ENCODE results near the gene MAP2K5.

Gene MAP2K5

DNA sequence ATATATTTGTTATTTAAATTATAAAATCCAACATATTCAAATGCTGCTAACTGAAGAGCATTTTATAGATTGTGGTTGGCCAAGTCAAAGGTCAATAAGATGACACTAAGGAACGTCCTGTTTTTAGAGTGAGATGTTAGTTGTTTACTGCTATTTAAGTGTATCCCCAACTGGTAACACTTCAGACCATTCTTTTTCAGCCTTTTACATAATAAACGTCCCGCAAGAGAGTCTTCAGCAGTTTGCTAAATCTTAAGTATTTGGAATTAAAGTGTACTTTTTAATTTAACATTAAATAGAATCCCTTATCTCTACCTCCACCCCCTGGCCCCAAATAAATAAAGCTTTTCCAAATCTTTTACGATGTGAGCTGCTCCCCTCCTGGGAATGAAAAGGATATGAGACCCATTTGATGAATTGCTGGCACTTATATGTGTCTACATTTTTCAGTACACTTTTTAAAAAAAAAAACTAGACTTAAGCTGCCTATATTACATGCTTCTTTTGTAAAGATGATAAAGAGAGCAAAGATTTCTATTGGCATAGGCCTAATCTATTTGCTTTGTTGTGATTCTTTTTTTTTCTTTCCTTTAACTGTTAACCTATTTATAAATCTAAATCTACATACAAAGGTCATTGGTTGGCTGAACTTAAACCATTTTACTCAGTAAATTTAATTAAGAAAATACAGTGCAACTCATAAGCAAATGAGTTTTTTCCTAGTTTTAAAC lies 181.0 kb downstream of the MAP2K5 start:
- DNase-seq (ENCODE audit: low read depth), result no peak

DNA sequence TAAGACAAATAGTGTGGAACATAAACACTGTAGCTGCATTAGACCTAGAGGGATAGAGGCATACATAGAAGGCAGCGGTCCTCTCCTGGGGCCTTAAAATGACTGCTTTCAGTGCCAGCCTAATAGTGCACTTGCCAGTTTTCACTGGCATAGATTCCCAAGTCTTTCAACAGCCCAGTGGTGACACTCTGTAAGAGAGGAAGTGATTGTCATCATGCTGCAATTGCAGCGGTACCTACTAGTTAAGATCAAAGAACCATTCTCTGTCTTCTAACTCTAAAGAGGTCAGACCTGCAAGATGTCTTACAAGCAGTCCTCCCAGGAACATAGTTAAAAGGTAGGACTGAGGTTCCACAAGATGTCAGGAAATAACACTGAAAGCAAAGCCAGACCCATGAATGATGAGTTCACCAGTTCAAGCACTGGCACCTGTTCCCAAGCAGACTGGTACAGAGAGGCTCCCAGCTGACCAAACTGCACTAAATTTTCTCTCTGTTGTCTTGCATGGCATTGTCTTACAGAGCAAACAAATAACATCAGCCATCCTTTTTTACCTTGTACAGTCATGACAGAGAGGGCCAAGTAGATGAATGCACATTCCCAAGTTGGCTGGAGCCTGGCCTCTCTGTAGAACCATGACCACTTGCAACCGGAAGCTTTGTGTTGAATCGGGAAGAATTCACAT lies 182.3 kb downstream of the MAP2K5 start:
- no peak for DNase-seq (ENCODE audit: low read depth)

DNA sequence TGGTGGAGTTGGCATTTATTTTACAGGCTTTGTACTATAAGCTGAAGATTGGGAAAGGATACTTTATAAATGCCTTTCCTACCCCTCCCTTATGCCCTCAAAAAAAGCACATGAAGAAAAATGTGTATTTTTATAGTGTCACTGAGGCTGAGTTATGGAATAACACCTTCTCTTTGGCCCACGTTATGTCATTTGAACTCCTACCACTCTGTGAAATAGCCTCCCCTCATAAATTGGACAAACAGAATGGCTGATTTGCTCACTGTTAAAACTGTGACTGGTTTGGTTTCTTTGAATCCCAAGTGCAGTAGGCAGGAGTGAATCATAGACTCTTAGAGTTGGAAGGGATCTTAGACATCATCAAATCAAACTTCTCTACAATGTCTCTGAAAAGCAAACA lies 187.6 kb downstream of the MAP2K5 start:
- DNase-seq (ENCODE audit: low read depth), result no peak

DNA sequence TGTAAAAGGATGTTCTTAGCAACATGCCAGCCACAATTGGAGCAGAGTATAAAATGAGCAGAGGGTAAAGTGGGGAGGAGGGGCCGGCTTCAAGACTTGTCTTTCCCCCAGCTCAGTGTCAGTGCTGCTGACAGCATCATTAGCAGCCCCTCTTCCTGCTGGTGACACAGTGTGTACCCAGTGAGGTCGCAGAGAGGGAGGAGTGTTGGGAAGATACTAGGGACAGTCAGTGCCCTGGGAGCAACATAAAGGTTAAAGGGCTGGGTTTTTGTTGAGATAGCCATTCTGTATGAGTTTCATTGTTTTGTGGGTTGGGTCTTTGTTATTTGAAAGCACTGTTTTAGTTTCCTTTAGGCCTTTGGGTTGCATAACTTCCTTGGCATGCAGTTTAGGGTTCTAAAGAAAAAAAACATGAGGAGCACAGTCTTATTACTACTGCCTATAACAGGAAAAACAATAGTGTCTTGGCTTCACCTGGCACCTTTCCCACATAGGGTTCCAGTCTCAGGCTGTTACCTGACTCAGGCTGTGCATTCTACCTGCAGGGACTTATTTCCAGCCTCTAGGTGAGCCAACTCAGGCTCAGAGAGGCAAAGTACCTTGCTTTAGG lies 188.7 kb downstream of the MAP2K5 start:
- DNase-seq (ENCODE audit: low read depth), result no peak

DNA sequence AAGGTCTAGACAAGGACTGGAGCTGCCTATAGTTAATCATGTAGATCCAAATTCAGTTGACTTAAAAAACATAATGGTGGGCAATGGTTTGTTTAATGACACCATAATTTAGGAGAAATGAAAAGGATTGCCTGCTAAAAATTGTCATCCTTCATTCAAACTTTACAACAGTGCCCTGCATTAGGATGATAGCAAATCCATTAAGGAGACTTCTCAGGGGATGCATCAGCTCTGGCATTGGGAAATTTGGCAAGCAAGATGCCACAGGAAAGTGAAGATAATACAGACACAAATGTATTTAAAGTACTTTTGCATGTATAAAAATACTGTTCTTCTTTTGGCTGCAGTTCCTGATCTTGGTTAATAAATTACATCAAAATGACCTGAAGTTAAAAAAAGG lies 189.7 kb downstream of the MAP2K5 start:
- no peak for DNase-seq (ENCODE audit: low read depth)

DNA sequence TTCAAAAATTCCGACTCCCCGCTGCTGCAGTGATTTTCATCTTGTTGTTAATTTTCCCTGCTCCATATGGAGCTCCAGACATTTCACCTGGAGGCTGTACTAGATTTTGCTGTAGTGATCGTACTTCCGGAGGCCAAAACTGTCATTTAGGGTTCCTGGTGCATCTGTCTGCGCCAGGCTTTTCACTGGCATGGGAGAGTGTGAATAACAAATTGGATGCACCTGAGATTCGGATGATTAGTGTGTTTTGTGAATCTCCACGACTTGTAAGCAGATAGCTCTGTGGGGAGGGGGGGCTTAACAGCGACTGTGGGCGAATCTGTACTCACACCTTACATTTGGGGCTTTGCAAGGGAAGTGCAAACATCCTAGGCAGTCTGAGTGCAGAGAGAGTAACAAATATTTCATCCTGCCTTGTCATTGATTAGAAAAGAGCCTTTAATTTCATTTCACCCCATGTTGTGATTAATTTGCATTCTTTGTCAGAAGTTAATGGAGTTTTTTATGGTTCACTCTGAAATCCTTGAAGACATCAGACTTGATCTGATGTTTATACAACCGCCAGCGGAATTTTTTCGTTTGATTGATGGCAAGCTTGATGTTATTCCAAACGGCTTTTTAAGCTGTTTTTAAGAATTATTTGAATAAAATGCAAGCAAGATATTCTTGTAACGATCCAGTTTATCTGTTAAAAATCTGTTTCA lies 190.3 kb downstream of the MAP2K5 start:
- no peak for DNase-seq (ENCODE audit: low read depth)

DNA sequence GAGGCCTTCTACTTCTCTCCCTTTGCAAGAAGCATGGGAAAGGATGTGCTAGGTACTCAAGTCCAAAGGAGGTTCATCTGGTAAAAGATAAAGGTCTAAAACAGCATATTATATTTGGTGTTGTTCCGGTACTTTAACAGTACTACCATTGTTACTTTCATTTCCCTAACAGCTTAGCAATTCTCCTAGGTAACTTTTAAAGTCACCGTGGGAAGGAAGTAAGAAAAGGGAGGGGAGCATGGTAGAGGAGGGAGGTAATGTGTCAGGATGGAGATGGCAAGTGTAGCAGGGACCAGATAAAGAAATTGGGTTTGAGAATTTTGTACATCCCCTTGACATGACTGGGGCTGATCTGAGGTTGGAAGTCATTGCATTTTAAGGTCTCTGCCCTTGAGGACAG lies 193.4 kb downstream of the MAP2K5 start:
- no peak for DNase-seq (ENCODE audit: low read depth)

DNA sequence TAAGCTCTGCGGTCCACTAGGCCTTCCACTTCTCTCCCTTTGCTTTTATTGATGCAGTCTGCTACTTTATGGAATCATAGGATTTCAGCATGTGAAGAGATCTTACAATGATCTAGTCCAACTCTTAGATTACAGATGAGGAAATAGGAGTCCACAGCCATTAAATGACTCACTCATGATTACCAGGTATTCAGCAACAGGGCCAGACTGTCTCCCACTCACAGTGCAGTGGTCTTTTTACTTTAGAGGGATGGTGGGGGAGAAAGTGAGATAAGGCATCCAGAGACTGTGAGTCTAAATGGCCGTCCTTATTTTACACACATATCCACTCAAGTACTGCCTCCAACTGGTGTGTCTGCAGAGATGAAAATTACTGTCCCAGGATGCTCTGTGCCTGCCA lies 194.3 kb downstream of the MAP2K5 start:
- no peak for DNase-seq (ENCODE audit: low read depth)

DNA sequence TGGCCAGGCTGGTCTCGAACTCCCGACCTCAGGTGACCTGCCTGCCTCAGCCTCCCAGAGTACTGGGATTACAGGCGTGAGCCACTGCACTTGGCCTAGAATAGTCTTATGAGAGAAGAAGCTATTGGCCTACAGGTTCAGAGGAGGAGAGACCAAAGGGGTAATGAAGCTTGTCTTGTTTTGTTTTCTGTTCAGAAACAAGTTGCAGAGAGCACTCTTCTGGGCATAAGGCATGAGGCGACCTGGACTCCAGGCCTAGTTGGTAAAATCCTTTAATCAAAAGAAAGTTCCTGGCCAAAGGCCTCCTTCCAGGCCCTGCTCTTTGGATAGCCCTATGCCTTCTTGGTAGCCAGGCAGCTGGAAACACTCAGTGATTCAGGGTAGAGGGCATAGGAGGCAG lies 195.6 kb downstream of the MAP2K5 start:
- no peak for DNase-seq (ENCODE audit: low read depth)

DNA sequence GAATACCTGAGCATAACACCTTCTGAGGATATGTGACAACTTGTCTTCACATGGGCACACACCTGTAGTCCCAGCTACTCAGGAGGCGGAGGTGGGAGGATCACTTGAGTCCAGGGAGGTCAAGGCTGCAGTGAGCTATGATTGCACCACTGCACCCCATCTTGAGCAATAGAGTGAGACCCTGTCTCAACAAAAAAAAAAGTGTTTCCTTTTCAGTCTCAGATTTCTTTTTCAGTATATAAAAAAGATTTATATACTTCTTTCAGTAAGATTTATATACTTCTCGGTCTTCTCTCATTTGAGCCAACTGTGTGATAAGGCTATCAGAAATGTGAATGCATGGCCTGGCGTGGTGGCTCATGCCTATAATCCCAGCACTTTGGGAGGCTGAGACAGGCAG lies 197.9 kb downstream of the MAP2K5 start:
- DNase-seq (ENCODE audit: low read depth), result no peak

DNA sequence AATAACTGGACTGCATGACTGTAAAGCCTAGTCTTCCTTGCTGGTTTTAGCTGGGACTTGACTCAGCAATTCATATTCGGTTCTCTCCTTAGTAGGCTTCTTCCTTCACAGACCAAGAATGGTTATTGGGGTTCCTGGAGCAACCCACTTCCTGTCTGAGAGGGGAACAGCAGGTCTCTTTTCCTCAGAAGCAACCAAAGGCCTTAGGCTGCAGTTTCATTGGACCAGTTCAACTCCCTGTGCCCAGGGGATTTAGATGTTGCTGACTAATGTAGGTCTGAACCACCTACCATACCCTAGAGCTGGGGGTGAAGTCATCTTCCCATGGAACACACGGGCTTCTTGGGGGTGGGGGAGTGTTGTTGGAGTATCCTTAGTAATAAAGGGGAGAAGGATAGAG lies 198.8 kb downstream of the MAP2K5 start:
- no peak for DNase-seq (ENCODE audit: low read depth)

DNA sequence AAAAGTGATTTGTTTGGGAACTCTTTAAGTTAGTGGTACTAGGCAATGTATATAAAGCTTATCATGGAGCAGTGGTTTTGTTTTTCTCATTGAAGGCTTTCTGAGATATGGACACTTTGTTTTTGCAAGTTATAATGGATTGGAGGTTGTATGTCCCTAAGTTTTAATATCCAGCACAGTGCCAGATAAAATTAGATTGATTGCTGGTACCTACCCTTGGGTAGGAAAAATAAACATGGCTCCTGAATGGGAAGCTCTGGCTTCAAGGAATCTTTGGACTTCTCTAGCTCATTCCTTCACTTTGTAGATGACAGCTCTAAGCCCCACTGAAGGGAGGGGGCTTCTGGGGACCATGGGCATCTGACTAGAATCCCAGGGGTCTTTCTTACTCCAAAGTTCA lies 201.1 kb downstream of the MAP2K5 start:
- no peak for DNase-seq (ENCODE audit: low read depth)

DNA sequence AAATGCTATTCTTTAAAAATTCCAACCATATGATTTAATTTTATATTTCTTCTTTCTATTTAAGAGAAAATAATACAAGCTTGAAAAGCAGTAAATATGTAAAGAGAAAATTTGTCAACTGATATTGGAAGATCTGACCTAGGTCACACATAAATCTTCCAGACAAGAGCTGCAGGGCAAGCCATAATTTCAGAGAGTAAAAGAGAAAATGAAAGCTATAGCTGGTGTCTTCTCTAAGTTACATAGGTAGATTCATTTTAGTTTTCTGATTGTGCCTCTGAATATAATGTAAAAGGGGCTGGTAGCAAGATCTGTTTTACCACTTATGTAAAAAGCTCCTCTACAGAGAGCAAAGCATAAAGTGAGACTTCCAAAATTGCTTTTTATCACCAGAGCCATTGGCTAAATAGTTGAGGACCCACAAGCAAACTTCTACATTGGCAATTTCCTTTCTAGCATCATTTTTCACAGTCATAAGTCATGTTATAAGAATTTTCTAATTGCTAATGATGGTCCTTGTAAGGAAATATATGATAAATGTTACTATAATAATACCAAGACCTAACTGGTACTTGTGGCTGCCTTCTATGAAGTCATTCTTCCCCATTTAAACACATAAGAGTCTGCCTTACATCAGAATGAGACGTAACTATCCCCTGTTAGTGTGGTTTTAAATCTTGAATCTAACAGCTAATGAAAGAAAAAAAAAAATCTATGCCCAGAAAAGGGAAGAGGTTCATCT lies 202.0 kb downstream of the MAP2K5 start:
- DNase-seq (ENCODE audit: low read depth), result no peak

DNA sequence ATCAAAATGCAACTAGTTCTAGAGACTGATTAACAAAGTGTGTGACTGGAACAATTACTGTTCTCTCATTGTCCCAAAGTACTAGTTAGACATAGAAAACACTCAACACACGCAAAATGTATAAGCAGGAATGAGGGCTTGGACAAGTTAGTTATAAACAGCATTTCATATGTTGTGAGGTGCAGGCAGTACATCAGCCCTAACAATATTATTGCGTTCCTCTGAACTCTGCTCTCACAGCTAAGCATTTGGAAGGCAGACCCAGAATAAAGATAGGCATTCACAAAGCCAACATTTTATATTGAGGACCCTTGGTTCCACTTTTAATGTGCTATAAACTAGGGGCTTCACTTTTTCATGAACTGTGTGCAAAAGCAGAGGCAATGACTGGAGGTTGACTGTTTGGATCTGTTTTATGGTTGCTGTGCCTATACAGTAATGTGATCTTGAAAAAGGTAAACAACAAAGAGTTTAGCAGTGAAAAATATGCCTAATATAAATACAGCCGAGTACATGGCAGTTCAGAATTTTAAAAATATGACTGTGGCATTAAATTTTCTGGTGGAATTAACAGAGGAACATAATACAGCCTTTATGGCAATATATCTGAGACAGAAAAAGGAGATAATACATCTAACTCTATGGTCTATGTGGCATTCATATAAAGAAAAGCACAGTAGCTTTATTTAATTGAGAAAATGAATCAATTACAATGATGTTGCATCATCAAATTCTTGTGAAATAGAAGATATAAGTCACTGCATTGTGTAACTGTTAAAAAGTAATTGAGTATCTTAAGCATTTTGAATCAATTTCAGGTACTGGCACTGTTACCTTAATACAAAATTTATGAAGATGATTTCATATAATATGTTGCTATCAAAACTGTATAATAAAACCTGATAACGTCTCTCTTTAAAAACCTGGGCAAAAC lies 202.8 kb downstream of the MAP2K5 start:
- no peak for DNase-seq (ENCODE audit: low read depth)

DNA sequence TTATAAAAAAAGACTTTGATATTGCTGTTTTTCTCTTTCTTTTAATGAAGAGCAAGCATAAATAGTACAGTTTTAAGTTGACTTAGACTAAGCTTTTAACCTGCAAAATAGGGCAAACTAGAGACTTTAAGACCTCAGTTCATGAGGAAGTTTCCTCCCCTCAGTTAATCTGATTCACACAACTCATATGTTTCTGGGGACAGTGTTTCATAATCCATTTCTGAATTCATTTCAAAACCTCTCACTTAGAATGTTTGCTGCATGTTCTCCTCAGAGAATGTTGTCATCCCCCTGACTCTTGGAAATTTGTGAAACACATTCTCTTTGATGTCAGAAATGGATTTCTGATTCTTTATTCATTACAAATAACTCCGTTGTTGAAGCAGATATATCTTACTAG lies 203.5 kb downstream of the MAP2K5 start:
- DNase-seq (ENCODE audit: low read depth), result no peak

DNA sequence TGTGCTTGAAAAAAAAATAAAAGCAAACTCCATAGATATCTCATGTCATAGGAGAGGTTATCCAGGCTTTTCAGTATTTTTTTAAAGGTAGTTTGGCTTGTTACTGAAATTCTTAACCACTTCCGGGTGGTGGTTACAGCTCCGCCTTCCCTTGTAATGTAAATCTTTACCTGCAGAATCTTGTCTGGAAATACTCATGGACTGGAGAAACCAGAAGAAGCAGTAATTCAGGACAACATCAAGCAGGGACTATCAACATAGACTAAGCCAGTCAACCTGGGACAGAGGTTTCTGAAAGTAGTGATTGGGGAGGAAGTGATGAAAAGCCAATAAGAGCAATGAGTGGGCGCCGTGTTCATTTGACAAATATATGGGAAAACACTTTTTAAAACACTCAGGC lies 203.9 kb downstream of the MAP2K5 start:
- DNase-seq (ENCODE audit: low read depth), result no peak

DNA sequence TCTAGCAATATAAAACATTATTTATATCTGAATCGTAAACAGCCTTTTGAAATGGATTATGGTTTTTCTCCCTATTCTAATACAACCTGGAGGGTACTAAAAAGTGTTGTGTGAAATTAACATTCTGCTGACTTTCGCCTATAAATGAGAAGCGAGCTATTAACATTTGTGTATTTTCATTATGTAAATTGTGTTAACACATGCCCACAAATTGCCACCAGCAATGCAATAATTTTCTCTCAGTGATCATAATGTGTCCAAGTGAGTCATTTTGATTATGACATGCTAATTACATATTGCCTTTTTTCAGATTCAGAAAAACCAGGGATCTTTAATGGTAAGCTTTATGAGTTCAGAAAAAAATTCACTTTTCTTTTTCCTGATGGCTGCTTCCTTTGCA lies 205.4 kb downstream of the MAP2K5 start:
- DNase-seq (ENCODE audit: low read depth), result no peak

DNA sequence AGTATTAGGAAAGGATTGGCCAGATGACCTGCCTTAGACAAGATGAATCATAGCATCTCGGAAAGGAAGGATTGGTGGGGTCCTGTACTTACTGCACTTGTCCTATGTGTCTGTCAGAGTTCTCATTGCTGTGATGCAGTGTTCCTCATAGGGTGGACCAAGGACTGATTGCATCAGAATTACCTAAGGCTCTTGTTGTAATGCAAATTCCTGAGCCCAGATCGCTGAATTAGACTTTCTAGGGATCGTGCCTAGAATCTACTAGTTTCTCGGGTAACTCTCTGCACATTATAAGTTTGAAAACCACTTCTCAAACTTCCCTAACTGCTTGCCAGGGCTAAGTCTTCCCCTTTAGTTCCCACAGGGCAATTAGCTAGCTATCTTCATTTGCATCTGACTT lies 207.9 kb downstream of the MAP2K5 start:
- DNase-seq (ENCODE audit: low read depth), result no peak

DNA sequence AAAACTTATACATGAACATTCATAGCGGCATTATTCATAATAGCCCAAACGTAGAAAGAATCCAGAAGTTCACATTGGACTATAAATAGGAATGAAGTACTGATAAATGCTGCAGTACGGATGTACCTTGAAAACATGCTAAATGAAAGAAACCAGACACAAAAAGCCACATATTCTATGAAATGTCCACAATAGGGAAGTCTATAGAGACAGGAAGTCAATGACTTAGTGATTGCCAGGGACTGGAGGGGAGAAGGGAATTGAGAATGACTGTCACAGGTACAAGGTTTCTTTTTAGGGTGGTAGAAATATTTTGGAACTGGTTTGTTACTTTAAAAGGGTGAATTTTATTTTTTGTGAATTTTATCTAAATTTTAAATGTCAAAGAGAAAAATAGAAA lies 211.4 kb downstream of the MAP2K5 start:
- no peak for DNase-seq (ENCODE audit: low read depth)

DNA sequence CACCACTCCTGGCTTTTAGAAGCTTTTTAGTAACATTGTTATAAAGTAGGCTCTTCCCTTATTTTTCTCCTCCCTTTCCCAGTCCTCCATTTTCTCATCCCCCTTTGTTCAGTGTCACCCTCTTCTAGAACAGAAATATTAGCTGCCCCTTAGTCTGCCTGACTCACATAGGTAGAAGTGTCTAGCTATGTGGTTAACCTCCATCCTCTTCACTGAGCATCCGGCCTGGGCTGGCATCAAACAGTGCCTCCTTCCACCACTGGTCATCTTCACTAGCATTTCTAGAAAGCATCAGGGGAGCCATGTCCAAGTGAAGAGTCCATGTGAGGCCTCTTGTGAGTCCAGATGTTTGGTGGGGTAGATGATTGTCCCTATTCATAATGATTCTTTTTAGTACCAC lies 212.8 kb downstream of the MAP2K5 start:
- DNase-seq (ENCODE audit: low read depth), result no peak

DNA sequence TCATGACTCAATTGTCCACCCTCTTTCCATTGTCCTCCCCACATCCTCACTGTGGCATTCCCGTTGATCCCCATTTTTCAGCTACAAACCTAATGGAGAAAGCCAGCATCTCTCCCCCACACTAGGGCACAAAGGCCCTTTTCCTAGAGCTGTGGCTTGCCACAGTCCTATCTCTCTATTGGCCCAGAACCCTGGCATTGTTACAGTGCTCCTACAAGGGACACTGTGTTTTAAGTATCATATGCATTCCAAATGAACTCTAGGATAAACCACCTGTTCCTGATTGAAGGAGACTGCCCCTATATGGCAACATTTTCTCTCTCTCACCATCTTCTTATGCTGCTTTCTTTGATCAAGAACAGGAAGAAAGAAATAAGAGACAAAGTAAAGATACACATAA lies 213.4 kb downstream of the MAP2K5 start:
- no peak for DNase-seq (ENCODE audit: low read depth)

Measured in activated gamma-delta T cell treated with anti-CD3 and anti-CD28 coated beads, Interleukin-2, amount 50 U/mL, for 16 hours (primary cell).